Stomach (tissue), 9 donors: ENCODE results near the gene UBE2O. TPM values are rescaled to one million over a fixed set of nuclear protein-coding genes. Genes with fewer than 3 reads are reported as not detected.

ENCODE experiments used
- DNase-seq, 2 donors: peaks; one replicate each; pipeline versions ENCODE4 v3.0.0 to v3.0.0-alpha.2; 2013 to 2019
- H3K27ac ChIP-seq, 5 donors: fragments of 200-600 bp in 4 of 5; sonication (generic) in 4 of 5; one replicate each; pipeline ENCODE4 v1.5.1; 2013 to 2019; ENCODE audit warnings: mild to moderate bottlenecking in 1 of 5, moderate library complexity in 1 of 5
- H3K27me3 ChIP-seq, 3 donors: fragments of 200-600 bp; sonication (generic); one replicate each; pipeline ENCODE4 v1.5.1; 2017 to 2019; ENCODE audit warnings: mixed run types in 1 of 3
- H3K36me3 ChIP-seq, 4 donors: fragments of 200-600 bp; sonication (generic); 1 replicate in 3 of 4; 2 replicates in 1 of 4; pipeline ENCODE4 v1.5.1; 2016 to 2019
- H3K4me1 ChIP-seq, 4 donors: fragments of 200-600 bp; sonication (generic); one replicate each; pipeline ENCODE4 v1.5.1; 2016 to 2019
- H3K4me3 ChIP-seq, 4 donors: fragments of 200-600 bp; sonication (generic) in 3 of 4; one replicate each; pipeline ENCODE4 v1.5.1; 2016 to 2019; ENCODE audit warnings: mild to moderate bottlenecking in 1 of 4
- H3K9me3 ChIP-seq, 4 donors: fragments of 200-600 bp; sonication (generic); one replicate each; pipeline ENCODE4 v1.5.1; 2016 to 2019
- EP300 ChIP-seq: sonication (generic); formaldehyde crosslinking; IDR thresholded peaks from one replicate; pipeline ENCODE4 v1.6.1; 2017; ENCODE audit warnings: antibody characterized with exemption
- POLR2A ChIP-seq, 4 donors: fragments of 450-650 bp; IDR thresholded peaks; one replicate each; pipeline ENCODE4 v1.6.1; 2016; ENCODE audit warnings: antibody characterized with exemption in 4 of 4, control low read depth in 2 of 4, mild to moderate bottlenecking in 1 of 4, moderate library complexity in 1 of 4
- POLR2AphosphoS5 ChIP-seq, 3 donors: sonication (generic); formaldehyde crosslinking; IDR thresholded peaks; one replicate each; pipeline ENCODE4 v1.6.1; 2016; ENCODE audit warnings: antibody characterized with exemption in 3 of 3
- WGBS, 5 donors: extraction: QIAGEN DNeasy Blood & Tissue Kit in 3 of 5; methylation state at CpG; one replicate each; pipeline versions ENCODE4 v1.1.5 to v1.1.7; 2013 to 2018; 5-methylcytosine and 5-hydroxymethylcytosine counted together
- intact Hi-C: fragments of 100-400 bp; cut with DNase I; formaldehyde crosslinking; loops from one replicate; pipeline ENCODE4 v1.15.1; 2023; ENCODE audit warnings: low total_unique reads
- polyA plus RNA-seq, 3 donors: library from polyadenylated mRNA; stranded (reverse); fragments of 200-250 nt; gene quantifications; one replicate each; pipeline ENCODE4 v1.2.3, GENCODE V29; 2013
- total RNA-seq, 5 donors: library from RNA; depleted of rRNA; stranded (reverse); fragments of >200 nt; gene quantifications; one replicate each; pipeline versions ENCODE4 v1.1.0 to v1.2.3, GENCODE V29; 2014 to 2016
- TF ChIP-seq, protein P1 (sequence below), 7 experiments: fragments of 450-650 bp in 4 of 7; fragments of 200-600 bp in 3 of 7; sonication (generic) in 3 of 7; IDR thresholded peaks; one replicate each; pipeline ENCODE4 v1.5.1; 2016 to 2019; ENCODE audit warnings: antibody characterized with exemption in 7 of 7, control low read depth in 2 of 7, mild to moderate bottlenecking in 1 of 7
- donor health status: healthy with polysubstance abuse.
- donor health status: Bipolar disorder and iron deficiency.
- donor health status: healthy.

UBE2O gene
- total and polyA plus RNA-seq, 8 donors, result 4.6 to 32.7 (median 11.9) TPM

DNA sequence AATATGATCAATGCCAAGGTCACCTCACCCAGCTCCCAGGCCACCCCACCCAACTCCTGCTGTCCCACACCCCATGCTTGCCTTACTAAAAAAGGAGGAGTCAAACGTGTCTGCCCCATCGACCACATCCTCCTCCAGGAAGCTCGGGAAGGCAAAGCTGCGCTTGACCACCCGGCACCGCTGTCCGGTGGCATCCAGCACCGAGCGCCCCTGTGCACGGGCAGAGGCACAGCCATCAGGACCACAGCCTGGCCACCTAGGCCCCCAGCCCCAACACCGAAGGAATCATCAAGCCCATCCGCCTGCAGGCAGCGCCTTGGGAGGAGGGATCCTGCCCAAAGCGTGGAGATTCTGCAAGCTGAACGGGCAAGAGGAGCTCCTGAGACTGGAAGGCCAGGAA is 24.6 kb upstream of the UBE2O start:
- Histone ChIP-seq H3K9me3 (no peaks in the 10 kb centered on the region), H3K4me3 (no peak overlapping the region), H3K4me1 (no peaks in the 10 kb centered on the region), H3K27ac (no peak overlapping the region), H3K27me3 (no peaks in the 10 kb centered on the region), H3K36me3 (peaks cover 5 to 70% (median 61%) of the 10 kb centered on the region in 4 donors)
- no peak for TF ChIP-seq EP300
- TF ChIP-seq, protein P1, sequence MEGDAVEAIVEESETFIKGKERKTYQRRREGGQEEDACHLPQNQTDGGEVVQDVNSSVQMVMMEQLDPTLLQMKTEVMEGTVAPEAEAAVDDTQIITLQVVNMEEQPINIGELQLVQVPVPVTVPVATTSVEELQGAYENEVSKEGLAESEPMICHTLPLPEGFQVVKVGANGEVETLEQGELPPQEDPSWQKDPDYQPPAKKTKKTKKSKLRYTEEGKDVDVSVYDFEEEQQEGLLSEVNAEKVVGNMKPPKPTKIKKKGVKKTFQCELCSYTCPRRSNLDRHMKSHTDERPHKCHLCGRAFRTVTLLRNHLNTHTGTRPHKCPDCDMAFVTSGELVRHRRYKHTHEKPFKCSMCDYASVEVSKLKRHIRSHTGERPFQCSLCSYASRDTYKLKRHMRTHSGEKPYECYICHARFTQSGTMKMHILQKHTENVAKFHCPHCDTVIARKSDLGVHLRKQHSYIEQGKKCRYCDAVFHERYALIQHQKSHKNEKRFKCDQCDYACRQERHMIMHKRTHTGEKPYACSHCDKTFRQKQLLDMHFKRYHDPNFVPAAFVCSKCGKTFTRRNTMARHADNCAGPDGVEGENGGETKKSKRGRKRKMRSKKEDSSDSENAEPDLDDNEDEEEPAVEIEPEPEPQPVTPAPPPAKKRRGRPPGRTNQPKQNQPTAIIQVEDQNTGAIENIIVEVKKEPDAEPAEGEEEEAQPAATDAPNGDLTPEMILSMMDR (IDR thresholded peaks at IDR 0.05), result no peak
- no peak for TF ChIP-seq POLR2A (IDR thresholded peaks at IDR 0.05)
- TF ChIP-seq POLR2AphosphoS5 (IDR thresholded peaks at IDR 0.05), result no peak
- intact Hi-C loops, result no loop called here
- WGBS, 5 donors, result 86 to 92% (median 88%) methylated on average over 15 of the region's 15 CpGs
- DNase-seq, result no peak

DNA sequence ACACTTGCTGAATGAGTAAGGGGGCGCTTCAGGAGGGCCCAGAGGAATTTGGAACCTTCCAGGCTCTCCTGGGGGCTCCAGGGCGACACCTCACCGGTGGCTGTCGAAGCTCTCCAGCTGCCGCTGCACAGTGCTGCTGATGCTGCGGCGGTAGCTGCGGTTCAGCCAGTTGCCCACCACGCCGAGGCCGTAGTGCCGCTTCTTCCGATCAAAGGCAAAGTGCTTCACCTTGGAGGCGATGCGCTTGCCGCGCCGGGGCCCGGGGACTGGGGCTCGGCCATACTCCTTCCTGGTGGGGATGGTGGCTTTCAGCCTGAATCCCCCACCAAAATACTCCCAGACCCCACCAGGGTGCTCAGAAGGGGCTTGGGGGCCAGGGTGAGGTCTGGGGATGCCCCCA is 23.8 kb upstream of the UBE2O start:
- no peak overlapping the region for H3K4me3 ChIP-seq
- 95 to 100% (median 96%) methylated on average over 1 to 20 of the region's 20 CpGs for WGBS, 5 donors
- H3K9me3 ChIP-seq, result no peaks in the 10 kb centered on the region
- H3K27ac ChIP-seq, result no peak overlapping the region
- H3K27me3 ChIP-seq, result no peaks in the 10 kb centered on the region
- no peaks in the 10 kb centered on the region for H3K4me1 ChIP-seq
- TF ChIP-seq POLR2AphosphoS5 (IDR thresholded peaks at IDR 0.05) (no peak), EP300 (no peak), POLR2A (IDR thresholded peaks at IDR 0.05) (no peak)
- TF ChIP-seq, protein P1 (IDR thresholded peaks at IDR 0.05), result no peak
- H3K36me3 ChIP-seq, result peaks cover 5 to 78% (median 69%) of the 10 kb centered on the region in 4 donors
- intact Hi-C loops, result no loop called here
- no peak for DNase-seq

DNA sequence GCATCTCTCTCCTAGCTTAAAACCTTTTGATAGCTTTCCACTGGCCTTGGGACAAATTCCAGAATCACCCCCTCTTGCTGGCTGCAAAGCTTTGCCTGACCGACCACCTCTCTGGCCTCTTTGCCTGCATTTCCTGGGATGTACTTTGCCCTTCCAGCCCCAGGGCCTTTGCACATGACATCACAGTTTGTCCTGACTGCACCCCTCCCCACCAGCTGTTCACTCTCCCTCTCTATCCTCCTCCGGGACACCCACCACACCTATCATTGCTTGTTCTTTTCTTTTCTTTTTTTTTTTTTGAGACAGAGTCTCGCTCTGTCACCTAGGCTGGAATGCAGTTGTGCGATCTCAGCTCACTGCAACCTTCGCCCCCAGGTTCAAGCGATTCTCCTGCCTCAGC is 22.4 kb upstream of the UBE2O start:
- no peak for DNase-seq
- Histone ChIP-seq H3K4me1 (no peaks in the 10 kb centered on the region), H3K4me3 (no peak overlapping the region), H3K27me3 (no peaks in the 10 kb centered on the region), H3K9me3 (no peaks in the 10 kb centered on the region), H3K36me3 (peaks cover 5 to 79% (median 72%) of the 10 kb centered on the region in 4 donors), H3K27ac (no peak overlapping the region)
- intact Hi-C loops, result no loop called here
- no peak for TF ChIP-seq POLR2A (IDR thresholded peaks at IDR 0.05)
- TF ChIP-seq, protein P1 (IDR thresholded peaks at IDR 0.05), result no peak
- TF ChIP-seq EP300, result no peak
- TF ChIP-seq POLR2AphosphoS5 (IDR thresholded peaks at IDR 0.05), result no peak
- WGBS, 5 donors, result 97 to 99% (median 97%) methylated on average over 6 of the region's 6 CpGs

DNA sequence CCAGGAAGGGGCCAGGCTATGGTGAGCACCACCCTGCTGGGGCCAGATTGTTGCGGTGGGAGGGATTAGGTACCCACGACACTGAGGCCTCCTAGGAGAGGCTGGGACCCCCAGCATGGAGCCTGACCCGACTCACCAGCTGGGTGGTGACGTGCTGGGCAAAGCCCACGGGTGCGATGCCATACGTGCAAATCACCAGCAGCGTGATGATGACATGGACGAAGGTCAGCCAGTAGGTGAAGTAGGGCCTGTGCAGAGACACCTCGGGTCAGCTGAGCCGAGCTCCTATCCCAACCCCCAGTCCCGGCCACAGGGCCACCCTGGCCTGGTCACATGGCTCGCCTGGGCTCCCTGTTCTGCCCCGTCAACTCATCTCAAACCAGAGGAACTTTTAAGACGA is 21.9 kb upstream of the UBE2O start:
- DNase-seq, result no peak

More for the DNA sequence above, 21.9 kb upstream of the UBE2O start:
- intact Hi-C loops, result no loop called here
- H3K27ac ChIP-seq, result no peak overlapping the region
- no peaks in the 10 kb centered on the region for H3K9me3 ChIP-seq
- no peaks in the 10 kb centered on the region for H3K4me1 ChIP-seq
- no peaks in the 10 kb centered on the region for H3K27me3 ChIP-seq
- H3K36me3 ChIP-seq, result peaks cover 5 to 81% (median 73%) of the 10 kb centered on the region in 4 donors
- TF ChIP-seq POLR2AphosphoS5 (IDR thresholded peaks at IDR 0.05) (no peak), EP300 (no peak), POLR2A (IDR thresholded peaks at IDR 0.05) (no peak)
- TF ChIP-seq, protein P1 (IDR thresholded peaks at IDR 0.05), result no peak
- no peak overlapping the region for H3K4me3 ChIP-seq
- 91 to 98% (median 97%) methylated on average over 6 to 15 of the region's 15 CpGs for whole genome bisulfite sequencing, 5 donors
